ENCODE measurements around the gene AQP1. TPM values are rescaled to one million over a fixed set of nuclear protein-coding genes. Genes with fewer than 3 reads are reported as not detected.

Gene AQP1
- total and polyA plus RNA-seq, 10 of the 15 experiments (the other 5 are each of a cell fraction or from before 2014, with no cell fraction given) = 0.03 to 0.64 TPM; not detected in 8

GRCh38 chr7:30938435-30939316 is 27.0 kb downstream of the AQP1 start (continued):
- TF ChIP-seq ZNF687 (IDR thresholded peaks at IDR 0.05) (no peak), NFIC (IDR thresholded peaks at IDR 0.05; ENCODE audit: low read depth, low read length) (no peak), KLF5 (IDR thresholded peaks at IDR 0.05; ENCODE audit: partially characterized antibody) (no peak), SUZ12 (IDR thresholded peaks at IDR 0.05; ENCODE audit: unreplicated experiment) (no peak), MAX (IDR thresholded peaks at IDR 0.05; ENCODE audit: low read depth, low read length) (no peak), YBX1 (IDR thresholded peaks at IDR 0.05) (no peak), CTCF (IDR thresholded peaks at IDR 0.05 in 2 of 3, conservative IDR thresholded peaks at IDR 0.05 in 1 of 3; ENCODE audit: control insufficient read depth in 2 of 3, extremely low read depth in 1 of 3, insufficient read depth in 1 of 3, low read depth in 3 of 3, low read length in 3 of 3) (peak; percentile 92 to 99 (median 95); a peak in 5 of 6 replicates), TCF7 (IDR thresholded peaks at IDR 0.05; ENCODE audit: borderline replicate concordance) (no peak), SP1 (IDR thresholded peaks at IDR 0.05; ENCODE audit: low read depth, low read length) (no peak), MEF2B (IDR thresholded peaks at IDR 0.05; ENCODE audit: partially characterized antibody, poor library complexity, severe bottlenecking) (no peak), CUX1 (IDR thresholded peaks at IDR 0.05; ENCODE audit: insufficient replicate concordance, low read depth, low read length) (no peak), CBX3 (IDR thresholded peaks at IDR 0.05; ENCODE audit: borderline replicate concordance, low read depth) (no peak), EGR1 (IDR thresholded peaks at IDR 0.05; ENCODE audit: borderline replicate concordance in 1 of 2, low read depth in 2 of 2, low read length in 2 of 2) (no peak), NR2C2 (IDR thresholded peaks at IDR 0.05; ENCODE audit: borderline replicate concordance, control insufficient read depth, insufficient read length, low read depth) (no peak)
